ENCODE measurements around the gene PCTP.

The PCTP gene

DNA sequence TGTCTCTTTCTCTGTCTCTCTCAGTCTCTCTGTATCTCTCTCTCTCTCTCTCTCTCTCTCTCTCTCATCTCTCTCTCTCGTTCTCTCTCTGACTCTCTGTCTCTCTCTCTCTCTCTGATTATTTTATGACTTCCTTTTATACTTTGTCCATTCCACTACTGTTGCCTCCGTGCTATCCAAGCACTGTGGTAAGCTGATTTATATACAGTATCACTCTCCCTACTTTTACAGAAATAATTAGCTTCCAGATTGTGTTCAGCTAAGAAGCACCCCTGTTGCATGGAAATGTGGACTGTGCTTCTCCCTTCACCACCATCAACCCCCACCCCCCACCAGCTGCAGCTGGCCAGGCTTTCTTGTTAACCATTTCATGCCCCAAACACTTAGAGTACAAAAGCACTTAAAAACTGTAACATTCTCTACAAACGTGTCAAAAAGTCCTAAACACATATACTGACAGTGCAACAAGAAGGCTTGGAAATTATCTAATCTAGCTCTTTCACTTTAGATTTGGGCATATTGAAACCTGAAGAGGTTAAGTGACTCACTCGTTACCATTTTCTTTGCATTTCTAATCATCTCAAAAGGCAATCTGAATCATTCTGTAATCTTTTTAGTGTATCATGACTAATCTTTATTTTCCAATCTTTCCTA, 16.6 kb upstream of the PCTP start:
- H3K27ac ChIP-seq = no peak overlapping the region
- TF ChIP-seq ZFX (IDR thresholded peaks at IDR 0.05) = no peak
- TF ChIP-seq CTCF (conservative IDR thresholded peaks at IDR 0.05) = no peak

- no peak overlapping the region for H3K27ac ChIP-seq
- peak; percentile 93 for TF ChIP-seq CTCF (conservative IDR thresholded peaks at IDR 0.05)
- no peak for TF ChIP-seq ZFX (IDR thresholded peaks at IDR 0.05)
Measured at GRCh38 chr17:55735731-55736405, 15.0 kb upstream of the PCTP start.

DNA sequence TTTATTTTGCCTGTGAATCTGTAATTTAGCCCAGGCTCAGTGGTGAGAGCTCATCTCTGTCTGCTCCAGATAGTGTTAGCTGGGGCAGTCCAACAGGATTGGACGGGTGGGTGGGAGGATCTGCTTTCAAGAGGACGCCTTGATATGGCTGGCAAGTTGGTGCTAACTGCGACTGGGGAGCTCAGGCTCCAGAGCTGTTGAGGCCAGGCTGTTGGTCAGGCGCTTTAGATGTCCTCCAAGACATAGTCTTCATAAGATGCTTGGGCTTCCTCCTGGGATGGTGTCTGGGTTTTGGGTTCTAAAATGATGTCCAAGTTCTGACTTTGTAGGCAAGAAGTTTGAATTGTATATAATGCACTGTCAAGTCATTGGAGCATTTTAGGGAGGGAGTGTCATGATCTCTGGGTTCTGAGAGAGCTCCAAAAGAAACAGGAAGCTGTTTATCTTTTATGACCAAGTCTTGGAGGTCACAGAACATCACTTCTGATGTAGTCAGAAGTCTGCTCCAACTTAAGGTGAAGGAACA, 12.8 kb upstream of the PCTP start:
- no peak for TF ChIP-seq ZFX (IDR thresholded peaks at IDR 0.05)
- no peak for TF ChIP-seq CTCF (conservative IDR thresholded peaks at IDR 0.05)
- no peak overlapping the region for H3K27ac ChIP-seq

- no peak overlapping the region for H3K27ac ChIP-seq
- TF ChIP-seq ZFX (IDR thresholded peaks at IDR 0.05) = no peak
- TF ChIP-seq CTCF (conservative IDR thresholded peaks at IDR 0.05) = no peak
Measured at GRCh38 chr17:55740511-55741355, 10.1 kb upstream of the PCTP start.

- TF ChIP-seq CTCF (conservative IDR thresholded peaks at IDR 0.05) (no peak), ZFX (IDR thresholded peaks at IDR 0.05) (no peak)
Measured at GRCh38 chr17:55741356-55741700, 9.5 kb upstream of the PCTP start.

DNA sequence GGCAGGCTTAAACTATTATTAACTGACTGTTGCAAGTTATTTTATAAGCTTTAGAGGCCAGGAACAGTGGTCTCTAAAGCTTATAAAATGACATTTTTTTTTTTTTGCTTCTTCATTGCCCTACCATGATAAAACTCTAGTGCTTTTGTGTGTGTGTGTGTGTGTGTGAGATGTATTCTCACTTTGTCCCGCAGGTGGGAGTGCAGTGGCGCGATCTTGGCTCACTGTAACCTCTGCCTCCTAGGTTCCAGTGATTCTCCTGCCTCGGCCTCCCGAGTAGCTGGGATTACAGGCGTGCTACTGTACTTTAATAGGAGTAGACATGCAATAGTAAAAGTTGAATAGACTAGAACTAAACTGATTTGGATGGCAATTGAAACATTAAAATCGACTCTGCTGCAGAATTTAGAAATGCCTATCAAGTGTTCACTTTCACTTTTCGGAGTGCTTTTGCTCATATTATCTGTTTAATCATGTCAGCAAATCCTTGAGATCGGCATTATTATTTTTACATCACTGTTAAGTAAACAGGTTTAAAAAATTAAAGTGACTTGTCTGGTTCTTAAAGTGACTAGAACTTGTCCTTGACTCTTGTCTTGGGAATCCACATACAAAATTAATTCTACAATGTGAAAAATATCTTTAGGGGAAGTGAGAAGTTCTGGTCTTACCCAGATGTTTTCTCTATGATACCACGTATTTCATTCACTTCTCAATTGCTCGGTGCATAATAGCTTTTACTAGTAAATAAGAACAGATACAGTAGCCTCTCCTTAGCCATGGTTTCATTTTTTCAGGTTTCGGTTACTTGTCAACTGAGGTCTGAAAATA, 8.4 kb upstream of the PCTP start:
- no peak for TF ChIP-seq CTCF (conservative IDR thresholded peaks at IDR 0.05)
- no peak for TF ChIP-seq ZFX (IDR thresholded peaks at IDR 0.05)
- H3K27ac ChIP-seq = no peak overlapping the region

More at GRCh38 chr17:55741356-55741700, 9.5 kb upstream of the PCTP start:
- no peak overlapping the region for H3K27ac ChIP-seq

Measured in C4-2B (cell line).